HG03565 (cell line): ENCODE data around the gene MB21D2.
A peak's percentile ranks its signal among the peaks of the same experiment; 100 is the strongest.
"Not testable (repeated sequence)": the region's sequence is repeated elsewhere in the genome, so short reads cannot be mapped to it uniquely, and the experiment has no call there.

Source experiments
- ATAC-seq: cut with Tn5 transposase; IDR thresholded peaks from one replicate; pipeline ENCODE4 v1.9.1; 2021; ENCODE audit warnings: mild to moderate bottlenecking, moderate library complexity; ENCODE audit not compliant: unreplicated experiment

MB21D2 gene

GRCh38 chr3:192917404-192918274 is at the start of gene MB21D2:
MB21D2 (minus strand) TSS chr3:192917856; CDS start chr3:192917840, 16 bp downstream.
- peak; percentile 45 for ATAC-seq

- not testable (repeated sequence) for ATAC-seq
These were observed 47.5 kb upstream of the MB21D2 start for GRCh38 chr3:192964959-192965719.

GRCh38 chr3:192959773-192960172 is 42.1 kb upstream of the MB21D2 start:
- no peak for ATAC-seq

GRCh38 chr3:192958219-192958872 is 40.7 kb upstream of the MB21D2 start:
- ATAC-seq, result no peak

- no peak for ATAC-seq
These were observed 39.9 kb upstream of the MB21D2 start for GRCh38 chr3:192957441-192958021.

GRCh38 chr3:192953926-192954325 is 36.3 kb upstream of the MB21D2 start:
- ATAC-seq, result no peak

- no peak for ATAC-seq
These were observed 29.8 kb upstream of the MB21D2 start for GRCh38 chr3:192947421-192947820.

- ATAC-seq, result no peak
These were observed 25.7 kb upstream of the MB21D2 start for GRCh38 chr3:192943393-192943792.

GRCh38 chr3:192942625-192943024 is 25.0 kb upstream of the MB21D2 start:
- ATAC-seq, result no peak

GRCh38 chr3:192940129-192940528 is 22.5 kb upstream of the MB21D2 start:
- no peak for ATAC-seq

- ATAC-seq, result no peak
These were observed 17.8 kb upstream of the MB21D2 start for GRCh38 chr3:192935441-192935840.

GRCh38 chr3:192933779-192934460 is 16.3 kb upstream of the MB21D2 start:
- ATAC-seq, result no peak

- ATAC-seq, result no peak
These were observed 15.6 kb upstream of the MB21D2 start for GRCh38 chr3:192933259-192933658.

- no peak for ATAC-seq
These were observed 14.2 kb upstream of the MB21D2 start for GRCh38 chr3:192931825-192932224.

- ATAC-seq, result no peak
These were observed 12.9 kb upstream of the MB21D2 start for GRCh38 chr3:192930577-192930976.

GRCh38 chr3:192929755-192930547 is 12.3 kb upstream of the MB21D2 start:
- no peak for ATAC-seq

- no peak for ATAC-seq
These were observed 11.5 kb upstream of the MB21D2 start for GRCh38 chr3:192929146-192929545.

- no peak for ATAC-seq
These were observed 11.1 kb upstream of the MB21D2 start for GRCh38 chr3:192928720-192929119.

GRCh38 chr3:192928016-192928415 is 10.4 kb upstream of the MB21D2 start:
- no peak for ATAC-seq

GRCh38 chr3:192927016-192927415 is 9.4 kb upstream of the MB21D2 start:
- ATAC-seq, result no peak
